D341Med (cell line): ENCODE results near the gene POLD4.
"Not testable (repeated sequence)": the region's sequence is repeated elsewhere in the genome, so short reads cannot be mapped to it uniquely, and the experiment has no call there.

Source experiments
- DNase-seq: peaks from one replicate; pipeline ENCODE4 v3.0.0; 2012; ENCODE audit warnings: low spot score

Gene POLD4

GRCh38 chr11:67353317-67354074 lies at the start of gene POLD4:
Gene POLD4, minus strand, starts transcription at chr11:67353546. Its CDS starts 147 bp downstream, at chr11:67353399.
- DNase-seq, result peak; percentile 98

- not testable (repeated sequence) for DNase-seq
Observed at GRCh38 chr11:67403085-67403484, 49.7 kb upstream of the POLD4 start.

DNA sequence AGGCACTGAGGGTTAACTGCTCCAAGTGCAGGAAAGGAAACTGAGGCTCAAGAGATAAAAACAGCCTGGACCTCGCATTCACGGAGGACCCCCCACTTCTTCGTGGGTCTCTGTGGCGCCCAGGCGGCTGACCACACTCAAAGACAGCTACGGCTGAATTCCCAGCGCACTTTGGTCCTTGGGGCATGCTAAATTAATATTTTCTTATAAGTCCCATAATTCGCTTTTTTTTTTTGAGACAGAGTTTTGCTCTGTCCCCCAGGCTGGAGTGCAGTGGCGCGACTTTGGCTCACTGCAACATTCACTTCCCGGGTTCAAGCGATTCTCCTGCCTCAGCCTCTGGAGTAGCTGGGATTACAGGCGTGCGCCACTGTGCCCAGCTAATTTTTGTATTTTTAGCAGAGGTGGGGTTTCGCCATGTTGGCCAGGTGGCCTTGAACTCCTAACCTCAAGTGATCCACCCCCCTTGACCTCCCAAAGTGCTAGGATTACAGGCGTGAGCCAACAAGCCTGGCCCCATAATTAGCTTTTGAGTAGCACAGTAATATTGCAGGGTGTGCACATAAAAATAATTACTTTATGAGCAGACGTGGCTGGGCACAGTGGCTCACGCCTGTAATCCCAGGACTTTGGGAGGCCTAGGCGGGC lies 49.0 kb upstream of the POLD4 start:
- not testable (repeated sequence) for DNase-seq

GRCh38 chr11:67401495-67402191 lies 48.3 kb upstream of the POLD4 start, which contains the start of gene PPP1CA:
Gene PPP1CA, minus strand, starts transcription at chr11:67401858. Its CDS starts 76 bp downstream, at chr11:67401782.
- DNase-seq, result peak; percentile 100

- peak; percentile 44 for DNase-seq
Observed at GRCh38 chr11:67400942-67401494, 47.7 kb upstream of the POLD4 start.

DNA sequence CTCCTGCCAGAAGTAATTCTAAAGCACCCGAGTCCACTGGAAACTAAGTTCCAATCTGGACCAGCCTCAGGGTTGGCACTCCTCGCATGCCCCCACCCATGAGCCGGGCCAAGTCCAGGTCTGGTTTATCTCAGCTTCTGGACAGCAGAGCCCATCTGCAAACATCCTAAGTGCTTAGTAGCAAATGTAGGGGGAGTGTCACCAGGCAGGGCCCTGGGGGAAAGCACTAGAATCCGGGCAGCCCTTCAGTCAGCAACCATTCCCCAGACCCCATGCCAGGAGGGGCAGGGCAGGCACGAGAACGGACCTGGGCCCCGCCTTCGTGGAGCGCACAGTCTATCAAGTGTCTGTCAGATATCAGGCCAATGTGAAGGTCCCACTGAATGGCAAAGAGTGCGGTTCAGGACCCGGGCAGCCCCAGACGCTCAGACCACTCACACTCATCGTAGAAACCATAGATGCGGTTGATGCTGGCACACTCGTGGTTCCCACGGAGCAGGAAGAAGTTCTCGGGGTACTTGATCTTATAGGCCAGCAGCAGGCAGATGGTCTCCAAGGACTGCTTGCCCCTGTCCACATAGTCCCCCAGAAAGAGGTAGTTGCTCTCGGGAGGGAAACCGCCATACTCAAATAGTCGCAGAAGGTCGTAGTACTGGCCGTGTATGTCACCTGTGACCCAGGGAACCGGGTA lies 47.0 kb upstream of the POLD4 start:
- no peak for DNase-seq

DNA sequence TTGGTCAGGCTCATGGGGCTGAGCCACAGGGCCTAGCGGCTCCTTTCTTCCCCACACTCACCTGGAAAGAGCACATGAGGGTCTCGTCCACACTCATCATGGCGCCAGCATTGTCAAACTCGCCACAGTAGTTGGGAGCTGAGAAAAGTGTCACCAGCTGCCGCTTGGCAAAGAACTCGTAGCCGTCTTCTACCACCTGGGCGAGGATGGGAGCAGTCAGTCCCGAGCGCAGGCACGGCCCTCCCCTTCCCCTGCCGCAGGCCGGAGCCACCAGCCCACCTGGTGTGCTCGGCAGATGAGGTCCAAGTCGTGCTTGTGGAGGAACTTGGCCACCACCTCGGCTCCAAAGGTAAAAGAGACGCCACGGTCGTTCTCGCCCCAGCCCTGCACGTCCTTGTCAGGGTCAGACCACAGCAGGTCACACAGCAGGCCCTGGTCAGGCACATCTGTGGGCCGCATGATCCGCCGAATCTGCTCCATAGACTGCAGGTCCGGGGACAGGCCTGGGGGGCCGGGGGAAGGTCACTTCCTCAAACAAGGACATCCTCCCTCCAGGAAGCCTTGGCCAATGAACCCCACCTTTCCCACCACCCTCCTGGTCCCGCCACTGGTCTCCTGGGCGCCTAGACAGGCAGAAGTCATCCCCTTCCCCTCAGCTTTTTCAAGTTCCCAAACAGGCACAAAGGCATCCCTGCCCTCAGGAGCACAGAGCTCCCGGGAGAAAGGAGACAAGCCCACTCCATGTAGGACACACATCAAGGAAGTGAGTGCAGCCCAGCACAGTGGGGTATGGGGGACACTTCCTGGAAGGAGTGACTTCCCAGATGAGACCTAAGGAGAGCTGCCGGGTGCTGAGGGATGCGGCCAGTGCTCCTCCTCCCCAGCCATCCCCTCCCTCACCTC lies 45.6 kb upstream of the POLD4 start:
- DNase-seq, result no peak

- DNase-seq, result no peak
Observed at GRCh38 chr11:67397986-67398660, 44.8 kb upstream of the POLD4 start.

DNA sequence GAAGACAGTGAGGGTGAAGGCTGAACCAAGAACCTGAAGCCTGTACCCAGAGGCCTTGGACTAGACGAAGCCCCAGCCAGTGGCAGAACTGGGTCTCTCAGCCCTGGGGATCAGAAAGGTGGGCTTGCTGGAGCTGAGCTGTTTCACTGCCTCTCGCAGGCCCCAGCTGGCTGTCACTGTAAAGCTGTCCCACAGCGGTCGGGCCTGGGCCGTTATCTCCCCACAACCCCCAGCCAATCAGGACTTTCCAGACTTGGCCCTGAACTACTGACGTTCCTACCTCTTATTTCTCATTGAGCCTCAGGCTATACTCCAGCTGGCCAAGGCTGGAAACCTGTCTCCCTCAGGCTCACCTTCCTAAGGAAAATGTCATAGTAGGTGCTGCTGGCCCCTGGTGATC lies 44.2 kb upstream of the POLD4 start:
- DNase-seq, result no peak

DNA sequence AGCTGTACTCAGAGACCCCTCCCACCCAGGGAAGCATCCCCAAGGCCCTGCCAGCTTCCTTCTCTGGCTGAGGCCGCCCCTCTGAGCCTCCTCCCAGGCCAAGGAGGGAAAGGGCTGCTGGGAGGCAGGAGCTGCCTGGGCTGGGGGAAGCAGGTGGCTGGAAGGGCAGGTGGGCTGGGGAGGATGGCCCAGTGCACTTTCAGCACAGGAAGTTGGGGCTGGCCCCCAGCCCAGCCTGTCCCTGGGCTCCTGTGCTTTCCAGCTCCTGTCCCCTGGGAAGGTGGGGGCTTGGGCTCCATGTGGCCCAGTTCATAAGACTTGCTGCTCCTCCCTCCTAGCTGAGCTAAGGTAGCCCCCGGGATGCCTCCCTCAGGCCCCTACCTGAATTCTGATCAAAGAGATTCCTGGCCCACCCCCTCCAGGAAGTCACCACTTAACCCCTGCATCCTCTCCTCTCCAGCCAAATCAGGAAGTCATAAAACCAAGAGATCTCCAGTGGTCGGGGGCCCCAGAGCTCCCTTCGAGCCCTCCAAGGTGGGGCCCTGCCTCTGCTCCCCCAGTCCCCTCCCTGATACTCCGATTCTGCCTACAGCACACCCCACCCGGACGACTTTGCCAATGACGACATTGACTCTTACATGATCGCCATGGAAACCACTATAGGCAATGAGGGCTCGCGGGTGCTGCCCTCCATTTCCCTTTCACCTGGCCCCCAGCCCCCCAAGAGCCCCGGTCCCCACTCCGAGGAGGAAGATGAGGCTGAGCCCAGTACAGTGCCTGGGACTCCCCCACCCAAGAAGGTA lies 43.4 kb upstream of the POLD4 start:
- DNase-seq, result no peak

GRCh38 chr11:67396259-67396581 lies 42.9 kb upstream of the POLD4 start:
- DNase-seq, result no peak

DNA sequence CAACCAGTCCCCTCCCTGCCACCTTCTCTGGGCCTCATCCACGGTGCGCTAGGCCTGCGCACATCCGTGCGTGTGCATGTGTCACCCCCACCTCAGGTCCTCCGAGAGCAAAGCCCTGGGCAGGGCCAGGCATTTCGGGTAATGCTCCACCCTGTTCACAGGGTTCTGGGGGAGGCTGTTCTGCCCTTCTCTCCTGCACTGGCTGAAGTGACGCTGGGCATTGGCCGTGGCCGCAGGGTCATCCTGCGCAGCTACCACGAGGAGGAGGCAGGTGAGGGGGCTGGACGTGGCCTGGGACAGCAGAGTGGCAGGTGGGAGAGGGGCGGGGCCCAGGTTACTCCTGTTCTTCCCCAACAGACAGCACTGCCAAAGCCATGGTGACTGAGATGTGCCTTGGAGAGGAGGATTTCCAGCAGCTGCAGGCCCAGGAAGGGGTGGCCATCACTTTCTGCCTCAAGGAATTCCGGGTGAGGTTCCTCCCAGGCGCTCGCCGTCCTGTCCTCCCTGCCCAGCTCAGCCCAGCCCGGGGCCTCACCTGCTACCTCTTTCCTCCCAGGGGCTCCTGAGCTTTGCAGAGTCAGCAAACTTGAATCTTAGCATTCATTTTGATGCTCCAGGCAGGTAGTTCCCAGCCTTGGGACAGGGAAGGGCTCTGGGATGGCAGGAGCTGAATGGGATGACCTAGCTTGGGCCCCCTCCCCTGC lies 42.4 kb upstream of the POLD4 start:
- no peak for DNase-seq

GRCh38 chr11:67393990-67394389 lies 40.6 kb upstream of the POLD4 start:
- no peak for DNase-seq

- no peak for DNase-seq
Observed at GRCh38 chr11:67393437-67393836, 40.1 kb upstream of the POLD4 start.

GRCh38 chr11:67392183-67392715 lies 38.9 kb upstream of the POLD4 start:
- DNase-seq, result no peak

- DNase-seq, result peak; percentile 99
Observed at GRCh38 chr11:67391304-67392182, 38.2 kb upstream of the POLD4 start, which contains the start of gene RAD9A. Gene RAD9A, plus strand, starts transcription at chr11:67391986. Its CDS starts 59 bp downstream, at chr11:67392045.

DNA sequence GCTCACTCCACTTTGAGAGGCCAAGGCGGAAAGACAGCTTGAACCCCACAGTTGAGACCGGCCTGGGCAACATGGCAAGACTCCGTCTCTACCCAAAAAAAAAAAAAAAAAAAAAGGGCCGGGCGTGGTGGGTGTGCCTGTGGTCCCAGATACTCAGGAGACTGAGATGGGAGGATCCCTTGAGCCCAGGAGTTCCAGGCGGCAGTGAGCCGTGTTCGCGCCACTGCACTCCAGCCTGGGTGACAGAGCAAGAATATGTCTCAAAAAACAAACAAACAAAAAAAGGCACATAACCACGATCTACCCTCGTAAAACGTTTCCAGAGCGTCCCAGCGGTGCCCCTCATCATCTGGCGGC lies 37.6 kb upstream of the POLD4 start:
- DNase-seq, result no peak

GRCh38 chr11:67389477-67389876 lies 36.1 kb upstream of the POLD4 start:
- DNase-seq, result peak; percentile 62
